GM10847 (cell line): Measurements from ENCODE around the gene RBM38.

Source experiments
- POLR2A ChIP-seq: IDR thresholded peaks from 2 replicates; pipeline ENCODE4 v1.6.1; 2011; ENCODE audit not compliant: insufficient read length; ENCODE audit errors: extremely low read depth

Gene RBM38

GRCh38 chr20:57384953-57385761 is 6.0 kb upstream of the RBM38 start:
- TF ChIP-seq POLR2A = no peak

- no peak for TF ChIP-seq POLR2A
Observed at GRCh38 chr20:57385940-57386339, 5.3 kb upstream of the RBM38 start.

DNA sequence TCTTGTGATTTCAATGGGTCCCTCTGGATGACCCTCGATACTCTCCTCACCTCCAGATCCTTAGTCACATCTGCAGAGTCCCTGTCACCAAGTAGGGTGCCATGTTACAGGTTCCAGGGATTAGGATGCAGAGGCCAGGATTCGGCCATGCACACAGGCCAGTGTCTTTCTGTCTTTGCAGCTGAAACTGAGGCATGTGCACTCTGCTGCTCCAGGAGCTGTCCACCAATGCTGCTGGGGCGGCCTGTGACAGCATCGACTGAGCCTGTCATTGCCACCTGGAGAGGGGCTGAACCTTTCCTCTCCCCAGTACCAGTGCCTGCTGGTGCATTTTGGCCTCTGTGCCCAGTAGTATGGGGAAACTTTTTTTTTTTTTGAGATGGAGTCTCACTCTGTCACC is 4.4 kb upstream of the RBM38 start:
- TF ChIP-seq POLR2A = no peak

- no peak for TF ChIP-seq POLR2A
Observed at GRCh38 chr20:57387463-57387862, 3.7 kb upstream of the RBM38 start.

DNA sequence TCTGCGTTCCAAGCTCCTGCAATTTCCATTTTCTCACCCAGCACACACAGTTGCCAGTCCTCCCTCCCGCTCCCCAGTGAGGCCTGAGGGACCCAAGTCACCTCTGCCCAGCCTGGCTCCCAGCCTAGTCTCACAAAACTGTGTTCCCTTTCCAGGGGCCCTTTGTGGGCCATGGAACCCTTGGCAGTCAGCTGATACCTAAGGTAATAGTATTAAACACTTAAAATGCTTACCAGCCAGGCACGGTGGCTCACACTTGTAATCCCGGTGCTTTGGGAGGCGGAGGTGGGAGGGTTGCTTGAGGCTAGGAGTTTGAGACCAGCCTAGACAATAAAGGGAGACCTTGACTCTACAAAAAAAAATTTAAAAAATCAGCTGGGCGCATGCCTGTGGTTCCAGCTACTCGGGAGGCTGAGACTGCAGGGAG is 3.2 kb upstream of the RBM38 start:
- no peak for TF ChIP-seq POLR2A

DNA sequence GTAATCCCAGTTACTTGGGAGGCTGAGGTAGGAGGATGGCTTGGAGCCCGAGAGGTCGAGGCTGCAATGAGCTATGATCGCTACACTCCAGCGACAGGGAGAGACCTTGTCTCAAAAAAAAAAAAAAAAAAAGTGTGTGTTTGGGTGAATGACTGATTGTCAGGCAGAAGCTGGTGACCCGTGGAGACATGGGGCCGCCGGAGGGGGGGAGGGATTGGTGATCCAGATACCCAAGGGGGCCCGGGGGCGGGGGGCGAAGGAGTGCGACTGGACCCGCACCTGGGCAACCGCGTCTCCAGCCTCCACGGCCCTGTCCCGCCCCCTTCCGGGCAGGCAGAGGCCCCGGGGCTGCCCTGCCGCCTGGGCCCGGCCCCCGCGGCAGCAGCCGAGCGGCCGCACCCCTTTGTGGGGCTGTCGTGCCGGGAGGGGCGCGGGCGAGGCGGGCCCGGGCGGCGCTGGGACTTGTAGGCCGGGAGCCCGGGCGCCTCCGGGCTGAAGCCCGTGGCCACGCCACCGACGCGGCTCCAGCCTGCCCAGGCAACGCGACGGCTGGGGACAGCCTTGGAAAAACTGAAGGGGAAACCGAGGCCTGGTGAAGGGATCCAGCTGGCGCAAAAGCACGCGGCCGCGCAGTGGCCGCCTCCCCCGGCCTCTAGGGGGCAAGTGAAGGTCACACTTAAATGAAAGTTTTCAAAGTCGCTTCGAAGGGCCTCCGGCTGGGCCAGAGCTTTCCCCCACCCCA is 2.1 kb upstream of the RBM38 start:
- peak; percentile 30 for TF ChIP-seq POLR2A

DNA sequence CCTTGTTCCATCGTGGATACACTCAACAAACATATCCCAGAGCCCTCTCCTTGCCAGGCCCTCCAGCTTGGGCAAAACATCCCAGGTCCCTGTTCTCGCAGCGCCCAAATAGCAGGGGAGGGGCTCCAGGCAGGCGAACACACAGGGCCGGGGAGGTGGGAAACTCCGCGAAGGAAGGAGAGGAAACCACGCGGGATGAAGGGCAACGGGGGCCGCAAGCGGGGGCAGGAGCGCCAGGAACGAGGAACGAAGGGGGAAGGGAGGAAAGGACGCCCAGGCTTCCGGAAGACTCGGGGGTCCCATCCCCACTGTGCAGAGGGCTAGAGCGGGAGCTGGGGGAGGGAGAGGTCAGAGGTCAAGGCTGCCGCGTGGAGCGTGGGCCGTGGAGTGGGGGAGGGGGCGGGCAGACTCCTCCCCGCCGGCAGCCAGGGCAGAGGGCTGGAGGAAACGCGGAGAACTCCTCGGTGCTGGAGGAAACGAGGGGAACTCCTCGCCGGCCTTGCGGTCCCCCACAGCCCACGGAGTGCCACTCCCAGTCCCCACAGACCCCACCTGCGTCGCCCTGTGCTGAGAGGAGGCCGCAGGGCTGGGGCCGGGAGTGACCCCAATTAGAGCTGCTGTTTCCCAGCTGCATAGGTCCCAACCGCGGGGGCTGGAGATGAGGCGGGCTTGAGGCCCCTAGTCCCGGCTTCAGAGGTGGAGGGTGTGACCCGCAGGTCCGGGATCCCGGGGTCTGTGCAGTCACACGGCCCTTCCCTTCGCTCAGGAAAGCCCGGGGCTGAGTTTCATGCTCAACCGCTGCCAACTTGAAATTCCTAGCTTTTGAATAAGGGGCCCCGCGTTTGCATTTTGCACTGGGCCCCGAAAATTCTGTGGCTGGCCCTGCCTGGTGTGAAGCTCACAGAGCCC is 1.2 kb upstream of the RBM38 start:
- TF ChIP-seq POLR2A = peak; percentile 18

DNA sequence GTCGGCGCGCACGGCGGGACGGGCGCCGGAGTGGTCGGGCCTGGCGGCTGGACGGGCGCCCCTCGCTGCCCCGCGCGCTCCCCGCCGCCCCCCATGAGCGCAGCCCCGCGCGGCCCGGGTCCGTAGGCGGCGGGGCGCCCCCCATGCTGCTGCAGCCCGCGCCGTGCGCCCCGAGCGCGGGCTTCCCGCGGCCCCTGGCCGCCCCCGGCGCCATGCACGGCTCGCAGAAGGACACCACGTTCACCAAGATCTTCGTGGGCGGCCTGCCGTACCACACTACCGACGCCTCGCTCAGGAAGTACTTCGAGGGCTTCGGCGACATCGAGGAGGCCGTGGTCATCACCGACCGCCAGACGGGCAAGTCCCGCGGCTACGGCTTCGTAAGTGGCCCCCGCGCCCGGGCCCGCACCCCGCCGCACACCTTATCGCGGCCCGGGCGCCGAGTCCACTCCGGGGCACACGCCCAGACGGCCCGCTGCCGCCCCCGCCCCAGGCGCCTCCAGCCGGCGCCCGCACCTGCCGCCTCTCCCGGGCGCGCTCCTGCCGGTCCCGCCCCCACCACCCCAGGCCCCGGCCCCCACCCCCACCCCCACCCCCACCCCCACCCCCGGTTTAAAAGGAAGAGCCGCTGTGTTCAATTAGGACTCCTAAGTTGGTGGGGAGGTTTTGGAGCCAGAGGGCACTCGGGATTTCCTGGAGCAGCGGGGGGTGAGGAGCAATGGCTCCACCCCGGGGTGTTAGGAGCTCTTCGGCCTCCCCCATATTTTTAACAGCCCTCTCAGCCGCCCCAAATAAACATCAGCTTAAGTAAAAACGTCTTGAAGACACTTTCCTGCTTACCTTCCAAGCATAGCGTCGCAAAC is 474 bp downstream of the RBM38 start:
- TF ChIP-seq POLR2A = no peak

DNA sequence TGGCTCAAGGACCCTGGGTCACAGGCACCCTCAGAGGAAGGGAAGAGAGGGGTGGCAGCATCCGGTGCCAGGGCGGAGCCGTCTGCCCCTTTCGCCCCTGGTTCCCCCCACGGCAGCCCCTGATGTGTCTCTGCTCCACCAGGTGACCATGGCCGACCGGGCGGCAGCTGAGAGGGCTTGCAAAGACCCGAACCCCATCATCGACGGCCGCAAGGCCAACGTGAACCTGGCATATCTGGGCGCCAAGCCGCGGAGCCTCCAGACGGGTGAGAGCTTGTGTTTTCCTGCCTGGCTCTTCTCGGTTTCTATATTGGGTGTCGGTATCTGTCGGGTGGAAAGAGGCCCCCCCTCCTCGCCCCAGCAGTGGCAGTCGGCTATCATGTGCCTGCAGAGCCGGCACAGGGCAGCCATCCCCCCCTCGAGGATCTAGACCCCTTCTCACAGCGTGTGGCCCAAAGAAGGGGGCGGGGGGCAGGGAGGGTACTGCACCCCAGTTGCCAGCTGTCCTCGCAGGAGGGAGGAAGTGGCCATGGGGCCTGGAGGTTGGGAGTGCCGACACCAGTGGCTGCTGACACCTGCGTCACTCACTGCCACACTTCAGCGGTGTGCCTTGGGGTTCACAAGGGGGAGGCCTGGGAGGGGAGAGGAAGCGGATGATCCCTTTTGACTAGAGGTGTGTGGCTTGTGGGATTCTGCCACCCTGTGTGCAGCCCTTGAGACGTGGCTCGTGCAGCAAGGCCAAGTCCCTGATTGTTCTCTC is 1.5 kb downstream of the RBM38 start:
- peak; percentile 9 for TF ChIP-seq POLR2A

- TF ChIP-seq POLR2A = no peak
Observed at GRCh38 chr20:57393321-57394120, 2.3 kb downstream of the RBM38 start.

DNA sequence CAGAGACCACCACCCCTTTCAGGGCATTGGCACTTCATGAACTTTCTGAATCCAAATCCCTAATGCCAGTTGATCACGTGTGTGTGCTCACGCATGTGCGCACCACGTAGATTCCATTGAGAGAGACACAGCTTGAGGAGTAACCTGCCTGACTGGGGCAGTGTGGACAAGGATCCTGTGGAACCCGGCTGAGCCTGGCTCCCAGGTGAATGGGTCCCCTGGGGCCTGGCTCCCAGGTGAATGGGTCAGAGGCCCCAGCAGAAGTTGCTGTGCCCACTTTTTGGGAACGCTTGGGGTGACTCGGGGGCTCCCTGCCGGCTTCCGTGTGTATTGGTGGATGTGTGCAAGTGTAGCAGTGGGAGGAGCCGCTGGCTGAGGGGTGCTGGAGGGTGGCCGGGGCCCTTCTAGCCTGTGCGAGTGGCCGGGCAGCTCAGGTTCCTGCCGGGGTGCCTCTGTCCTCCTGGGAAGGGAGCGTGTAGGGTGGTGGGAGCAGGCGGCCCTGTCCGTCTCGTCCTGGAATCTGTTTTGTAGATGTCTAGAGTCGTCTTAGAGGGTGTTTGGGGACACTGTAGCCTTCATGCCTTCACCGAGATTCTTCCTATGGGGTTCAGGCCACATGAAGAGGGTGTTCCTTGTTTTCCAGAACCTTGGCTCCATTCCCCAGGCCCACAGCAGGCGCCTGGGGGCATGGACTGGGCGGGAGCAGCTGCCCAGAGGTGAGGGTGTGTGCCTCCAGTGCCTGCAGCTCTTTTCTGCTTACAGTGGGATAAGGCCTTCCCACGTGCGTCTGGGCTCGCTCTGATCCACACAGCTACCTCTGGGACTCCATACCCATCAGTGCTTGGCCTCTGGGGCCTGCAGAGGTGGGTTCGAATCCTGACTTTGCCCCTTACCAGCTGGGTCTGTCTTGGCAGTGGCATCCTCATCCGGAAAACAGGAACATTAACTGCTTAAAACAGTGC is 3.2 kb downstream of the RBM38 start:
- no peak for TF ChIP-seq POLR2A
